IMR-90 (cell line): Measurements from ENCODE around the gene CIDEA.

Source experiments
- BHLHE40 ChIP-seq: fragments of 150-350 bp; IDR thresholded peaks from 2 replicates; pipeline ENCODE4 v1.6.1; 2016; ENCODE audit warnings: mild to moderate bottlenecking, low read depth, low read length
- CEBPB ChIP-seq: IDR thresholded peaks from 2 replicates; pipeline ENCODE4 v1.6.1; 2012; ENCODE audit warnings: low read depth, low read length, improper control_type of control experiment
- CHD1 ChIP-seq: IDR thresholded peaks from 2 replicates; pipeline ENCODE4 v1.6.1; 2012; ENCODE audit warnings: low read depth, low read length, improper control_type of control experiment
- FOS ChIP-seq: fragments of 150-350 bp; IDR thresholded peaks from 2 replicates; pipeline ENCODE4 v1.6.1; 2016; ENCODE audit warnings: low read depth, low read length
- MXI1 ChIP-seq: IDR thresholded peaks from 2 replicates; pipeline ENCODE4 v1.6.1; 2012; ENCODE audit warnings: low read depth, mild to moderate bottlenecking, low read length, moderate library complexity, borderline replicate concordance
- POLR2A ChIP-seq: IDR thresholded peaks from 2 replicates; pipeline ENCODE4 v1.6.1; 2012; ENCODE audit warnings: mild to moderate bottlenecking, low read depth, low read length
- RAD21 ChIP-seq: IDR thresholded peaks from 2 replicates; pipeline ENCODE4 v1.6.1; 2012; ENCODE audit warnings: low read length, improper control_type of control experiment
- RCOR1 ChIP-seq: IDR thresholded peaks from 2 replicates; pipeline ENCODE4 v1.6.1; 2012; ENCODE audit warnings: mild to moderate bottlenecking, low read length, improper control_type of control experiment; ENCODE audit not compliant: insufficient replicate concordance
- RFX5 ChIP-seq: IDR thresholded peaks from 2 replicates; pipeline ENCODE4 v1.8.0; 2012; ENCODE audit warnings: low read depth, mild to moderate bottlenecking, low read length, moderate library complexity
- SMC3 ChIP-seq: fragments of 150-350 bp; IDR thresholded peaks from 2 replicates; pipeline ENCODE4 v1.6.1; 2016; ENCODE audit warnings: low read depth, mild to moderate bottlenecking, antibody characterized with exemption, low read length, moderate library complexity
- TF ChIP-seq, protein P1 (sequence below): conservative IDR thresholded peaks from 2 replicates; pipeline ENCODE4 v1.5.1; 2012; ENCODE audit warnings: mild to moderate bottlenecking, low read depth, low read length, improper control_type of control experiment
- TF ChIP-seq, protein P2 (sequence below): fragments of 150-350 bp; IDR thresholded peaks from 2 replicates; pipeline ENCODE4 v1.6.1; 2016; ENCODE audit warnings: low read depth, mild to moderate bottlenecking, low read length, moderate library complexity, borderline replicate concordance
- TF ChIP-seq, protein P3 (sequence below): fragments of 150-350 bp; IDR thresholded peaks from 2 replicates; pipeline ENCODE4 v1.6.1; 2017; ENCODE audit warnings: mild to moderate bottlenecking, antibody characterized with exemption, low read length, low read depth

DNA sequence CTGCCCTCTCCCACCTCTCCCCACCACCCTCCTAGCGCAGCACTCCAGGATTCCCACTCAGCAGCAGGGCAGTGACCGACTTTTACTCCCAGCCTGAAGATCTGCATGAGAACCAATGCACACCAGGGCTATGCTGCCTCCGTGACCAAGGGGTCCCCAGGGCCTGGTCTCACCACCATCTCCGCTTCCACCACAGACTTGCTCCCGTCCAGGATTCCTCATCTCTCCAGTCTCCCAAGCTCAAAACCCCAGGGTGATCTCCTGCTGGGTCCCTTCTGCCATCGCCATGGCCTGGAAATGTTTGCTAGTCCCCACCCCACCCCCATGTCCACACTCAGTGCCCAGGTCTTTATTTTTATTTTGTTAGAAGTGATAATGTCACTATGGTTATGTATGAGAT is 2.1 kb upstream of the CIDEA start:
- TF ChIP-seq, protein P1, sequence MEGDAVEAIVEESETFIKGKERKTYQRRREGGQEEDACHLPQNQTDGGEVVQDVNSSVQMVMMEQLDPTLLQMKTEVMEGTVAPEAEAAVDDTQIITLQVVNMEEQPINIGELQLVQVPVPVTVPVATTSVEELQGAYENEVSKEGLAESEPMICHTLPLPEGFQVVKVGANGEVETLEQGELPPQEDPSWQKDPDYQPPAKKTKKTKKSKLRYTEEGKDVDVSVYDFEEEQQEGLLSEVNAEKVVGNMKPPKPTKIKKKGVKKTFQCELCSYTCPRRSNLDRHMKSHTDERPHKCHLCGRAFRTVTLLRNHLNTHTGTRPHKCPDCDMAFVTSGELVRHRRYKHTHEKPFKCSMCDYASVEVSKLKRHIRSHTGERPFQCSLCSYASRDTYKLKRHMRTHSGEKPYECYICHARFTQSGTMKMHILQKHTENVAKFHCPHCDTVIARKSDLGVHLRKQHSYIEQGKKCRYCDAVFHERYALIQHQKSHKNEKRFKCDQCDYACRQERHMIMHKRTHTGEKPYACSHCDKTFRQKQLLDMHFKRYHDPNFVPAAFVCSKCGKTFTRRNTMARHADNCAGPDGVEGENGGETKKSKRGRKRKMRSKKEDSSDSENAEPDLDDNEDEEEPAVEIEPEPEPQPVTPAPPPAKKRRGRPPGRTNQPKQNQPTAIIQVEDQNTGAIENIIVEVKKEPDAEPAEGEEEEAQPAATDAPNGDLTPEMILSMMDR, result no peak
- TF ChIP-seq POLR2A (no peak), RCOR1 (no peak), SMC3 (no peak), FOS (no peak), RAD21 (no peak), BHLHE40 (no peak), CEBPB (no peak), MXI1 (no peak), CHD1 (no peak), RFX5 (no peak)
- TF ChIP-seq, protein P2, sequence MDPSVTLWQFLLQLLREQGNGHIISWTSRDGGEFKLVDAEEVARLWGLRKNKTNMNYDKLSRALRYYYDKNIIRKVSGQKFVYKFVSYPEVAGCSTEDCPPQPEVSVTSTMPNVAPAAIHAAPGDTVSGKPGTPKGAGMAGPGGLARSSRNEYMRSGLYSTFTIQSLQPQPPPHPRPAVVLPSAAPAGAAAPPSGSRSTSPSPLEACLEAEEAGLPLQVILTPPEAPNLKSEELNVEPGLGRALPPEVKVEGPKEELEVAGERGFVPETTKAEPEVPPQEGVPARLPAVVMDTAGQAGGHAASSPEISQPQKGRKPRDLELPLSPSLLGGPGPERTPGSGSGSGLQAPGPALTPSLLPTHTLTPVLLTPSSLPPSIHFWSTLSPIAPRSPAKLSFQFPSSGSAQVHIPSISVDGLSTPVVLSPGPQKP, result no peak
- TF ChIP-seq, protein P3, sequence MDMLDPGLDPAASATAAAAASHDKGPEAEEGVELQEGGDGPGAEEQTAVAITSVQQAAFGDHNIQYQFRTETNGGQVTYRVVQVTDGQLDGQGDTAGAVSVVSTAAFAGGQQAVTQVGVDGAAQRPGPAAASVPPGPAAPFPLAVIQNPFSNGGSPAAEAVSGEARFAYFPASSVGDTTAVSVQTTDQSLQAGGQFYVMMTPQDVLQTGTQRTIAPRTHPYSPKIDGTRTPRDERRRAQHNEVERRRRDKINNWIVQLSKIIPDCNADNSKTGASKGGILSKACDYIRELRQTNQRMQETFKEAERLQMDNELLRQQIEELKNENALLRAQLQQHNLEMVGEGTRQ, result no peak
